Neural cell (in vitro differentiated cells): ENCODE data around the gene ADGRL3. TPM values are rescaled to one million over a fixed set of nuclear protein-coding genes. Genes with fewer than 3 reads are reported as not detected.

Experiments
- H2AFZ ChIP-seq: fragments of 200-600, 300-800 bp; sonication (generic), shearing (Covaris generic); 2 replicates; pipeline ENCODE4 v1.6.0; 2014; ENCODE audit warnings: low read depth, mild to moderate bottlenecking, antibody characterized with exemption, low read length, moderate library complexity
- H3F3A ChIP-seq: fragments of 200-600 bp; shearing (Covaris generic); 2 replicates; pipeline ENCODE4 v1.6.1; 2016; ENCODE audit warnings: mild to moderate bottlenecking, moderate library complexity, mixed read lengths, antibody characterized with exemption, low read length; ENCODE audit not compliant: insufficient read depth, poor library complexity, severe bottlenecking
- H3K27ac ChIP-seq: fragments of 200-600, 300-800 bp; sonication (generic), shearing (Covaris generic); 2 replicates; pipeline ENCODE4 v1.5.1; 2014; ENCODE audit warnings: mild to moderate bottlenecking, low read length, moderate library complexity
- H3K27me3 ChIP-seq: fragments of 300-800, 200-600 bp; sonication (generic), shearing (Covaris generic); 2 replicates; pipeline ENCODE4 v1.6.0; 2014; ENCODE audit warnings: mild to moderate bottlenecking, low read depth, low read length, moderate library complexity; ENCODE audit not compliant: insufficient read depth
- H3K36me3 ChIP-seq: fragments of 300-800, 200-600 bp; sonication (generic), shearing (Covaris generic); 2 replicates; pipeline ENCODE4 v1.5.1; 2014; ENCODE audit warnings: mild to moderate bottlenecking, antibody characterized with exemption, low read length, moderate library complexity; ENCODE audit not compliant: insufficient read depth
- H3K4me2 ChIP-seq: fragments of 300-800, 200-600 bp; sonication (generic), shearing (Covaris generic); 2 replicates; pipeline ENCODE4 v1.6.0; 2014; ENCODE audit warnings: mild to moderate bottlenecking, low read length
- H3K4me3 ChIP-seq: fragments of 300-800, 200-600 bp; sonication (generic), shearing (Covaris generic); 2 replicates; pipeline ENCODE4 v1.5.1; 2014; ENCODE audit warnings: mild to moderate bottlenecking, low read length, moderate library complexity
- H3K79me2 ChIP-seq: fragments of 200-600 bp; shearing (Covaris generic); replicated peaks from 2 replicates; pipeline ENCODE4 v1.6.0; 2014; ENCODE audit warnings: mild to moderate bottlenecking, low read length, moderate library complexity; ENCODE audit not compliant: insufficient read depth
- H3K9ac ChIP-seq: fragments of 300-800, 200-600 bp; sonication (generic), shearing (Covaris generic); 2 replicates; pipeline ENCODE4 v1.6.1; 2016; ENCODE audit warnings: mild to moderate bottlenecking, low read length, mixed read lengths
- H3K9me2 ChIP-seq: fragments of 200-600 bp; shearing (Covaris generic); 2 replicates; pipeline ENCODE4 v1.6.1; 2016; ENCODE audit warnings: mild to moderate bottlenecking, low read length, mixed read lengths; ENCODE audit not compliant: insufficient read depth
- H3K9me3 ChIP-seq: fragments of 200-600, 300-800 bp; sonication (generic), shearing (Covaris generic); 2 replicates; pipeline ENCODE4 v1.6.1; 2016; ENCODE audit warnings: mild to moderate bottlenecking, mixed run types, low read length, moderate library complexity, mixed read lengths
- H4K20me1 ChIP-seq: fragments of 200-600 bp; shearing (Covaris generic); 2 replicates; pipeline ENCODE4 v1.6.1; 2016; ENCODE audit warnings: mild to moderate bottlenecking, mixed run types; ENCODE audit not compliant: insufficient read depth
- EP300 ChIP-seq: fragments of 450-650 bp; conservative IDR thresholded peaks from 2 replicates; pipeline ENCODE4 v1.6.1; 2014; ENCODE audit warnings: antibody characterized with exemption, mild to moderate bottlenecking, moderate library complexity; ENCODE audit not compliant: poor library complexity, severe bottlenecking
- EZH2 ChIP-seq: fragments of 200-600, 300-800 bp; shearing (Covaris generic), sonication (generic); IDR thresholded peaks from 2 replicates; pipeline ENCODE4 v1.6.1; 2014; ENCODE audit warnings: antibody characterized with exemption, low read length, borderline replicate concordance, mild to moderate bottlenecking; ENCODE audit not compliant: insufficient read depth, poor library complexity, severe bottlenecking
- MXI1 ChIP-seq: fragments of 450-650 bp; conservative IDR thresholded peaks from 2 replicates; pipeline ENCODE4 v1.6.1; 2014; ENCODE audit warnings: antibody characterized with exemption, mild to moderate bottlenecking; ENCODE audit not compliant: poor library complexity, severe bottlenecking
- POLR2AphosphoS5 ChIP-seq: IDR thresholded peaks from 2 replicates; pipeline ENCODE4 v1.6.1; 2012
- RAD21 ChIP-seq: fragments of 450-650 bp; conservative IDR thresholded peaks from 2 replicates; pipeline ENCODE4 v1.6.1; 2014; ENCODE audit warnings: antibody characterized with exemption, mild to moderate bottlenecking, moderate library complexity
- SMC3 ChIP-seq: fragments of 450-650 bp; conservative IDR thresholded peaks from 2 replicates; pipeline ENCODE4 v1.6.1; 2014; ENCODE audit warnings: antibody characterized with exemption, mild to moderate bottlenecking, moderate library complexity; ENCODE audit not compliant: poor library complexity
- TAF1 ChIP-seq: IDR thresholded peaks from 2 replicates; pipeline ENCODE4 v1.6.1; 2012; ENCODE audit warnings: low read depth
- polyA plus RNA-seq: library from polyadenylated mRNA; depleted of rRNA; stranded (reverse); fragments of >200 nt; gene quantifications from 2 replicates; pipeline ENCODE4 v1.2.3, GENCODE V29; 2014
- TF ChIP-seq, protein P1 (sequence below): fragments of 450-650 bp; IDR thresholded peaks from 2 replicates; pipeline ENCODE4 v1.5.1; 2014; ENCODE audit warnings: antibody characterized with exemption, mild to moderate bottlenecking, moderate library complexity; ENCODE audit not compliant: poor library complexity, severe bottlenecking
- TF ChIP-seq, protein P2 (sequence below): IDR thresholded peaks from 2 replicates; pipeline ENCODE4 v1.6.1; 2012; ENCODE audit warnings: borderline replicate concordance

Gene ADGRL3
- polyA plus RNA-seq, 1 donor from 2014 or later: 99.4 TPM

DNA sequence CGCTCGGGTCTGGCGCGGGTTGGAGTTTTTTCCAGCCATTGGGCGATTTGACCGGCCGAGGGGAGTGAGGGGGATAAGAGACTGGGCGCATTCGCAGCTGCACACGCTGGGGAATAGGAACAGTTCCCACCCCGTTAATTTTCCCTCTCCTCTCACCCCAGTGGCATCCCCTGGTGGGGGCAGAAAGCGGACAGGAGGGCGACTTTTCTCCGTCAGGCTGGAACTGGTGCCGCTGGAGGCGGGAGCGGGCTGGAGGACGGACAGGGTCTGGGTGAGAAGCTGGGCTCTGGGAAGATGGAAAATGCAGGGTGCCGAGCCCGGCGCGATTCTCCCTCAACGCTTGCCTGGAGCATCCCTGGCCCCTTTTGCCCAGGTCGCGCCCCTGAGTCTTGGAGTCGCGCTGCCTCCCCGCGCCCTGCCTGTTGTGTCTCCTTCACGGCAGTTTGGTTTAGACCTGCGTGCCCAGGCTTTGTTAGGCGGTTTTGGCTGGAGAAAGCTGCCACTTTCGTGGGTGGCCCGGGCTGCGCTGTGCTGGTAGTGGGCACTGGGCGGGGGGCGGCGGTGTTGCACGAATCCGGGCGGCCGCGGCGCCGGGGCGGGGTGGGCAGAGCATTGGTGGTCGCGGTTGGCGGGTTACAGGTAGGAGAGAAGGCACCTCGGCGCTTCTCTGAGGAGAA is 2.0 kb downstream of the ADGRL3 start:
- H3K4me3 ChIP-seq: peak overlapping the region; percentile 91
- H3K27ac ChIP-seq: peak overlapping the region; percentile 92
- peaks cover 73% of the 10 kb centered on the region for H3K79me2 ChIP-seq
- no peak overlapping the region for H3K4me2 ChIP-seq
- H3K9ac ChIP-seq: peak overlapping the region; percentile 90
- H3F3A ChIP-seq: no peaks in the 10 kb centered on the region
- peak; percentile 28 for TF ChIP-seq POLR2AphosphoS5
- TF ChIP-seq RAD21: peak; percentile 5
- TF ChIP-seq EZH2: no peak
- peak; percentile 44 for TF ChIP-seq TAF1
- TF ChIP-seq MXI1: no peak
- no peak for TF ChIP-seq EP300
- TF ChIP-seq, protein P1, sequence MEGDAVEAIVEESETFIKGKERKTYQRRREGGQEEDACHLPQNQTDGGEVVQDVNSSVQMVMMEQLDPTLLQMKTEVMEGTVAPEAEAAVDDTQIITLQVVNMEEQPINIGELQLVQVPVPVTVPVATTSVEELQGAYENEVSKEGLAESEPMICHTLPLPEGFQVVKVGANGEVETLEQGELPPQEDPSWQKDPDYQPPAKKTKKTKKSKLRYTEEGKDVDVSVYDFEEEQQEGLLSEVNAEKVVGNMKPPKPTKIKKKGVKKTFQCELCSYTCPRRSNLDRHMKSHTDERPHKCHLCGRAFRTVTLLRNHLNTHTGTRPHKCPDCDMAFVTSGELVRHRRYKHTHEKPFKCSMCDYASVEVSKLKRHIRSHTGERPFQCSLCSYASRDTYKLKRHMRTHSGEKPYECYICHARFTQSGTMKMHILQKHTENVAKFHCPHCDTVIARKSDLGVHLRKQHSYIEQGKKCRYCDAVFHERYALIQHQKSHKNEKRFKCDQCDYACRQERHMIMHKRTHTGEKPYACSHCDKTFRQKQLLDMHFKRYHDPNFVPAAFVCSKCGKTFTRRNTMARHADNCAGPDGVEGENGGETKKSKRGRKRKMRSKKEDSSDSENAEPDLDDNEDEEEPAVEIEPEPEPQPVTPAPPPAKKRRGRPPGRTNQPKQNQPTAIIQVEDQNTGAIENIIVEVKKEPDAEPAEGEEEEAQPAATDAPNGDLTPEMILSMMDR: no peak
- peak; percentile 31 for TF ChIP-seq SMC3
- H3K27me3 ChIP-seq: no peaks in the 10 kb centered on the region
- peak overlapping the region; percentile 41 for H2AFZ ChIP-seq
- H4K20me1 ChIP-seq: peaks cover 15% of the 10 kb centered on the region
- H3K9me3 ChIP-seq: no peaks in the 10 kb centered on the region
- H3K36me3 ChIP-seq: no peaks in the 10 kb centered on the region
- H3K9me2 ChIP-seq: no peaks in the 10 kb centered on the region

DNA sequence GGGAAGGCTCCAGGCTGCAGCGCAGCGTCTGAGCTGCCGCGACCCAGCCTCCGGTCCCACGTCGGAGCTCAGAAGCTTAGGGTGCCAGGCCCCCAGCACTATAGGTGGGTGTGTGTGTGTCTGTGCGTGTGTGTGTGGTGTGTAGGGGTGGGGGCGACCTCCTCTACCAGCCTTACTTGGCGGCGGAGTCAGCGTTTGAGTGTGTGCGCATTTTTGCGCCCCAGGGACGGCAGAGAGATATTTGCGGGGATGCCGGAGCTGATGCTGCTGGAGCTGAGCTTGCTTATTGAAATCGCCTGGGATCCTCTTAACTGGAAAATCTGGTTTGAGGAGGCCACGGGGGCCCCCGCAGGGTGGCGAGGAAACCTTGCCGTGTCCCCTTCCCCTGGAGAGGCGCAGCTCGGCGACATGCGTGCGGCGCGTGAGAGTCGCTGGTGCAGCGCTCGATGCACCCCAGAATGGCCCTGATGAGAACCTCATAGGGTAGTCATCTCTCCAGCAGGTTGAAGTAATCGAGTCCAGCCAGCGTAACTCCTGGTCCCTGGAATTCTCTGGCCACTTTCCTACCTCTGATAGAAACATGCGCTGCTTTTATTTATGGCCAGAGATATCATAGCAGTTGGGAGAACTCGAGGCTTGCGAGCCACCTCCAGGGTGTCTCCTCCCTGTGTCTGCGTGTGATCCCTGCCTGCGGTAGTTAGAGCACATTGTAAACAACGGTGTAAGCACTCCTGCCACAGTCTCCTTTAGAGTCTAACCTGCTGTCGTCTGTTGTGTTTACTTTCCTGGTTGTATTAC is 2.7 kb downstream of the ADGRL3 start:
- Histone ChIP-seq H3K9me3 (no peaks in the 10 kb centered on the region), H2AFZ (no peak overlapping the region), H3K4me3 (peak overlapping the region; percentile 91), H3K36me3 (no peaks in the 10 kb centered on the region), H3K9ac (peak overlapping the region; percentile 90), H3K4me2 (peak overlapping the region; percentile 97), H3K27me3 (no peaks in the 10 kb centered on the region), H3K27ac (peak overlapping the region; percentile 92), H3F3A (no peaks in the 10 kb centered on the region), H3K9me2 (no peaks in the 10 kb centered on the region), H4K20me1 (peaks cover 15% of the 10 kb centered on the region), H3K79me2 (peaks cover 77% of the 10 kb centered on the region)
- TF ChIP-seq EZH2 (no peak), RAD21 (peak; percentile 56), EP300 (no peak), SMC3 (peak; percentile 63), MXI1 (peak; percentile 86), POLR2AphosphoS5 (peak; percentile 67), TAF1 (no peak)
- TF ChIP-seq, protein P2, sequence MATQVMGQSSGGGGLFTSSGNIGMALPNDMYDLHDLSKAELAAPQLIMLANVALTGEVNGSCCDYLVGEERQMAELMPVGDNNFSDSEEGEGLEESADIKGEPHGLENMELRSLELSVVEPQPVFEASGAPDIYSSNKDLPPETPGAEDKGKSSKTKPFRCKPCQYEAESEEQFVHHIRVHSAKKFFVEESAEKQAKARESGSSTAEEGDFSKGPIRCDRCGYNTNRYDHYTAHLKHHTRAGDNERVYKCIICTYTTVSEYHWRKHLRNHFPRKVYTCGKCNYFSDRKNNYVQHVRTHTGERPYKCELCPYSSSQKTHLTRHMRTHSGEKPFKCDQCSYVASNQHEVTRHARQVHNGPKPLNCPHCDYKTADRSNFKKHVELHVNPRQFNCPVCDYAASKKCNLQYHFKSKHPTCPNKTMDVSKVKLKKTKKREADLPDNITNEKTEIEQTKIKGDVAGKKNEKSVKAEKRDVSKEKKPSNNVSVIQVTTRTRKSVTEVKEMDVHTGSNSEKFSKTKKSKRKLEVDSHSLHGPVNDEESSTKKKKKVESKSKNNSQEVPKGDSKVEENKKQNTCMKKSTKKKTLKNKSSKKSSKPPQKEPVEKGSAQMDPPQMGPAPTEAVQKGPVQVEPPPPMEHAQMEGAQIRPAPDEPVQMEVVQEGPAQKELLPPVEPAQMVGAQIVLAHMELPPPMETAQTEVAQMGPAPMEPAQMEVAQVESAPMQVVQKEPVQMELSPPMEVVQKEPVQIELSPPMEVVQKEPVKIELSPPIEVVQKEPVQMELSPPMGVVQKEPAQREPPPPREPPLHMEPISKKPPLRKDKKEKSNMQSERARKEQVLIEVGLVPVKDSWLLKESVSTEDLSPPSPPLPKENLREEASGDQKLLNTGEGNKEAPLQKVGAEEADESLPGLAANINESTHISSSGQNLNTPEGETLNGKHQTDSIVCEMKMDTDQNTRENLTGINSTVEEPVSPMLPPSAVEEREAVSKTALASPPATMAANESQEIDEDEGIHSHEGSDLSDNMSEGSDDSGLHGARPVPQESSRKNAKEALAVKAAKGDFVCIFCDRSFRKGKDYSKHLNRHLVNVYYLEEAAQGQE: no peak
- TF ChIP-seq, protein P1: peak; percentile 29
